NCI-H748 treated with DMSO at 0.1 percent for 48 hours (cell line): ENCODE results near the gene NF1.
"Not testable (repeated sequence)": the region's sequence is repeated elsewhere in the genome, so short reads cannot be mapped to it uniquely, and the experiment has no call there.

Experiments used
- DNase-seq: peaks from one replicate; lab custom pipeline; 2025; lab: John Stamatoyannopoulos, UW

NF1 gene

DNA sequence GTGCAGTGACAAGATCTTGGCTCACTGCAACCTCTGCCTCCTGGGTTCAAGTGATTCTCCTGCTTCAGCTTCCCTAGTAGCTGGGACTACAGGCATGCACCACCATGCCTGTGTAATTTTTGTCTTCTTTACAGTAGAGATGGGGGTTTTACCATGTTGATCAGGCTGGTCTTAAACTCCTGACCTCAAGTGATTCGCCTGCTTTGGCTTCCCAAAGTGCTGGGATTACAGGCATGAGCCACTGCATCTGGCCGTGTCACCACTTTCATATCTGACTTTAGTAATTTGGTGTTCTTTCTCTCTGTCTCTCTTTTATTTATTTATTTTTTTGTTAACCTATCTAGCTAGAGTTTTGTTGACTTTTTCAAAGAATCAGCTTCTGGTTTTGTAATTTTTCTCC lies 103.9 kb downstream of the NF1 start:
- not testable (repeated sequence) for DNase-seq

DNA sequence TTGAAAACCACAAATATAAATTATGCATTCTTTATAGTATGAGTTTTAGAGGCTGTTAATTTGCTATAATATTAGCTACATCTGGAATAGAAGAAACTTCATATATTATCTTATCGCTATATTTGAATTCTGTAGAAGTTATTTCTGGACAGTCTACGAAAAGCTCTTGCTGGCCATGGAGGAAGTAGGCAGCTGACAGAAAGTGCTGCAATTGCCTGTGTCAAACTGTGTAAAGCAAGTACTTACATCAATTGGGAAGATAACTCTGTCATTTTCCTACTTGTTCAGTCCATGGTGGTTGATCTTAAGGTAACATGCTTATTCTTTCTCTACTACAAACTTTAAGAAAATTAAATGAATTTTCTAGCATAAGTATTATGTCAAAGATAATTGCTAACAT lies 105.5 kb downstream of the NF1 start:
- DNase-seq: no peak

DNA sequence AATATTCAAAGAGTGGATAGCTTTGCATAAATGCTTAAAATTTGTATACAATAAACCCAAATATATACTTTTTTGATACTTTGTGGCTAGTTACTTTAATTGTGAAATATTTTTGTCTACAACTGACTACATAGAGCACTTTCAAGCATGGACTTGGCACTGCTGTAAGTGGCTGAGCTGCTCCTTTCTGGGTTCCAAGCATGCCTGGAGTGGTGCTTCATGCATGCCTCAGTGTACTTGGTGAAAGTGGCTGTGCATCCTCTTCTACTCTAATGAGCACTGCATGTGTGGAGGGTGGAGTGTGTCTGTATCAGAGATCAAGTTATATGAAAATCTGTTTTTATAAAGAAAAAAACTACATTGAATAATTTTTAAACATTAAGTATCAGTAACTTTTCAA lies 108.2 kb downstream of the NF1 start:
- DNase-seq: no peak

DNA sequence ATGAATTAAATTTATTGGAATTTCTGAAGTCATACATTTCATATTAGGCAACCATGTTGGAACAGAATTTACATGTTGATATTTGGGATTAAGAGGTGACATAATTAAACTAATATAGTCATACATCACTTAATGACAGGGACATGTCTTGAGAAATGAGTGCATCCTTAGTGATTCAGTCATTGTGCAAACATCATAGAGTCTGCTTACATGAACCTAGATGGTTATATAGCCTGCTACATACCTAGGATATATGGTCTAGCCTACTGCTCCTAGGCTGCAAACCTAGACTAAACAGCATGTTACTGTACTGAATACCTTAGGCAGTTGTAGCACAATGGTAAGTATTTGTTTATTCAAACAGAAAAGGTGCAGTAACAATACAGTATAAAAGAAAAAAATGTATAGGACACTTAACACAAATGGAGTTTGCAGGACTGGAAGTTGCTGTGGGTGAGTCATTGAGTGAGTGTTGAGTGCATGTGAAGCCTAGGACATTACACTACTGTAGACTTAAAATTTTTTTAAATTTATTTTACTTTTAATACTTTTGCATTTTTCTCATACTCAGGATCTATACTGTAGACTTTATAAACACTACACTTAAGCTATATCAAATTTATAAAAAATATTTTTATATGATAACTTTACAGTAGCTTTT lies 116.7 kb downstream of the NF1 start:
- no peak for DNase-seq

DNA sequence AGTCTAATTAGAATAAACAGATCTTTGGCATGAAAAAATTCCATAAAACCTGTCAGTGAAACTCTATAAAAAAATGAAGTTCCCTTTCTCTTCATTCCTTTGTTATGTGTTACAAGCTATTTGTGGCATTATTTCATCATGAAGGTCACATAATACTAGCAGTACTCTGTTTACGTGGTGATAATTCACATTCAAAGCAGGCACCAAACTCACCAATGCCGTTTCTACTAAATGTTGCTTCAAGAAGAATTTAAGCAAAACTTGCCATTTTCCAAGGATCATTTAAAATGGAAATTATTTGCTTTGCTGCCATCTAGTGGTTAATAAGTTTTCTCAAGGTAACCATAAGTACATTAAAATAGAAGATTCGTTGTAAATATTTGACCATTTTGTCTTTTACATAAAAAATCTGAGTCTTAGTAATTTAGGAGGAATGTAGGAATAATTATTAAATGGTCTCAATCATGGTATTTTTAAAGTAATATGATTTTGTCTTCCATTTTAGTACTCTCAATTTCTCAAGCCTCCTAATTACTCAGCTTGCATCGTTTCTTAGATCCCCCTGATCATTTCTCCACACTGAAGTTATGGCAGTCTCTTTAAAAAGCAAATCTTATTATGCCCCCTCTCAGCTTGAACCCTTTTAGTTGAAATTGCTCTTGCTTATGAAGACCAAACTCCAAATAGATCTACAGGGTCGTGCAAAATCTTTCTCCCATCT lies 121.4 kb downstream of the NF1 start:
- no peak for DNase-seq

DNA sequence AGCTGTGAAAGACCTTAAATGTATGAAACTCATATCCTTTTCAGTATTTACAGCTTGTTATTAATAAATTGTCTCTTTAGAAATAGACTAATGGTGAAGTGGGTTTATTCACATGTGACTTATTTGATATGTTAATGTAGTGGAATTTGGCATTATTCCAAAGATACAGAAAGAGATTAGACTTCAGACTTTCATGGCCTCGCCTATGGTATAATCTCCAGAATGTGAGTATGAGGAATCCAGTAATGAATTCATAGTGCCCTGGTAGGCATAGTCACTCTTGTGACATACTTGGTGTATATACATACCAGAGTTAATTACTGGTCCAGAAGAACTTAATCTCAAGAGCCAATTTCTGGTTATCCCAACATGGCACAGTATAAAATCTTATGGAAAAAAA lies 129.6 kb downstream of the NF1 start:
- no peak for DNase-seq

DNA sequence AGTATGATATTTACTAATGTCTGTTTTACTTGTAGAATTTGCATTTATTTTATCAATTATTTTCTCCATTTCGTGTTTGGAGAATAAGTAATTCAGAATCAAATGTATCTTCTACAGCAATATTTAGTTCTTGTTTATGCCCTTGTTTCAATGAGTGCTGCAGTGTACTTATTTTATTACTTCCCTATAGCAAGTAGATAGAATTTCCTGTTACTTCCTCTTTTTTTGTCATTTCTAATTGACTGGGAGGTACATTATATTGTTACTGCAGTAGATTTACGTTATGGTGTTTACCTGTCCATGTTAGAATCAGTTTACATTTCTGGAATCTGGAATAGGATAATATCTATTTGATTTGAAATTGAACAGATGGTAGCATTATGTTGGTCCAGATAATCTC lies 131.1 kb downstream of the NF1 start:
- no peak for DNase-seq

DNA sequence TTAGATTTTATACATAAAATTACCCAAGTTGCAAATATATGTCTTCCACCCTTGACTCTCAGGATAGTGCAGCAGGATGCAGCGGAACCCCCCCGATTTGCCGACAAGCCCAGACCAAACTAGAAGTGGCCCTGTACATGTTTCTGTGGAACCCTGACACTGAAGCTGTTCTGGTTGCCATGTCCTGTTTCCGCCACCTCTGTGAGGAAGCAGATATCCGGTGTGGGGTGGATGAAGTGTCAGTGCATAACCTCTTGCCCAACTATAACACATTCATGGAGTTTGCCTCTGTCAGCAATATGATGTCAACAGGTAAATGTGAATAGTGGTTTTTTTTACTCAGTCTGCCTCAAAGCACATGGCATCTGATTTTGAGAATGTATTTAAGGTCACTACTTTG lies 131.6 kb downstream of the NF1 start:
- DNase-seq: no peak

DNA sequence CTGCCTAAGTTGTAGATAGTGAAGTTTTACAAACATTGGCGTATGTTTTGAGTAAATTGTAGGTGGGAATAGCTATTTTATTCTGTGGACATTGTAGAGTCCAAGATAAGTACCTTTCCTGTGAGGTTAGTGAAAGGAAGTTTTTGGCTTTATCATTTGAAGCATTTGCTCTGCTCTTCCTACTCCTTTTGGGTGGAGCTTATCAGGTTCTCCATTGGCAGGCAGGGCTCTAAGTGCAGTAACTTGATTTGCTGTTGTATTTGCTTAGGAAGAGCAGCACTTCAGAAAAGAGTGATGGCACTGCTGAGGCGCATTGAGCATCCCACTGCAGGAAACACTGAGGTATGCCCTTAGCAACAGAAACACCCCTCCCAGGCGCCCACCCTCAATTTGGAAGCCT lies 132.2 kb downstream of the NF1 start:
- DNase-seq: no peak

DNA sequence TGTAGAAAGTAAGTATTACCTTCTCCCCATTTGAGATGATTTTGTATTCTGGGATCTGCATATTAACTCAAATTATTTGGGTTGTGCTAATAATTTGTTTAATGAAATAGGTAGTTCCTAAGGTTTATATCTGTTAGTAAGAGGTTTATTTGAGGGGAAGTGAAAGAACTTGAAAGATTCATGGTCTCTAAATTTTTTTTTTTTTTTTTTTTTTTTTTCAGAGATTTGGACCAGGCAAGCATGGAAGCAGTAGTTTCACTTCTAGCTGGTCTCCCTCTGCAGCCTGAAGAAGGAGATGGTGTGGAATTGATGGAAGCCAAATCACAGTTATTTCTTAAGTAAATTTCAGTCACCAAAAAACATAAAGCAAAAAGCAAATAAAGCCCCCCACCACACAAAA lies 137.1 kb downstream of the NF1 start:
- DNase-seq: no peak

DNA sequence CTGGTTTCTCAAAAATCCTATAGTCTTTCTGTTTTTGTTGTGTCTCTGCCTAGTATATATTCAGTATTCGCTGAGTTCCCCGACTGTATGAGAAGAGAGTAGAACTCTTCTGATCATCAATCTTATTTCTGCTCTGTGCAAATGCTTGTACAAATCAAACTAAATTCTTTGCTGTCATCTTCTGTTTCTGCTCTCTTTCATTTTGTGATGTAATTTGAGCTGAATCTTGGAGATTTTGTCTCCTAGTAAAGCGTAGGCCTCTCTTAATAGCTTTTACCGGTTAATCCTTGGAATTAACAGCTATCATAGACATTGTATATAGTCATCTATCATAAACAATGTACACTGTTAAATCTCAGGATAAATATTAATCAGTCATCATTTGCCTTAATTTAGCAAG lies 140.3 kb downstream of the NF1 start:
- DNase-seq: no peak

DNA sequence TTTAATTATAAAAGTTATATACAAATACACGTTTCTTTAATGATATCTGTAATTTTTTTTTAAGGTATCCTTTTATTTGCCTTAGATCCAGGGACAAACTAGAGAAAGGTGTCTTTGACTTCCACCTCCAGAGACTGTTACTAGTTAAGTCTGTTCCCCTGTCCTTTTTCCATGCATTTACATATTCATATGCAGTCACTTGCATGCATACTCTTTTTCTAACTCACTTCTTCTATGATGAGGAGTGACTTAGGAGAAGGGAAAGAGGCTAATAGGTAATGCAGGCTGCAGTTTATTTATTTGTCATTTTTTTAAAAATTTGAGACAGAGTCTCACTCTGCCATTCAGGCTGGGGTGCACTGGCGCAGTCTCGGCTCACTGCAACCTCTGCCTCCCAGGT lies 141.4 kb downstream of the NF1 start:
- no peak for DNase-seq

DNA sequence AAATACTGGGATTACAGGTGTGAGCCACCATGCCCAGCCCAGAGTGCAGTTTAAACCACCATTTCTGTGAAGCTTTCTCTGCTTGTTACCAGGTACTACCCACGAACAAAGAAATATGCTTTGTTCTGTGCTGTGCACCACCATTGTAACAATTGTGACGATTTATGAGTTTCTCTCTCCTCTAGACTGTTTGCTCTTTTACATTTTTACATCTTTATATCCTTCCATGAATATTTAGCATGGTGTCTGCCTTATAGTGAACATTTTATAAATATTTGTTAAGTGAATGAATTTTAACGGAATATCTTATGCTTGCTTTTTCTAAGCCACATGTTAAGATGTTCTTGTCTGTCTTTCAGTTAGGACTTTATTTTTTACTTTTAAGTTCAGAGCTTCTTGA lies 141.9 kb downstream of the NF1 start:
- no peak for DNase-seq

DNA sequence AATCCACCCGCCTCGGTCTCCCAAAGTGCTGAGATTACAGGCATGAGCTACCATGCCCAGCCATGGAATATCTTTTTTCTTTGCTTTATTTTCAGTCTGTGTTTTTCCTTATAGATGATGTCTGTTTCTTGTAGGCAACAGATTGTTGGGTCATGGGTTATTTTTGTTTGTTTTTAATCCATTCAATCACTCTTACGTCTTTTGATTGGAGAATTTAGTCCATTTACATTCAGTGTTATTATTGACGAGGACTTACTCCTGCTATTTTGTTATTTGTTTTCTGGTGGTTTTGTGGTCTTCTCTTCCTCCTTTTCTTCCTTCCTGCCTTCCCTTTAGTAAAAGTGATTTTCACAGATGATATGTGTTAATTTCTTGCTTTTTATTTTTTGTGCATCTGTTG lies 146.3 kb downstream of the NF1 start:
- DNase-seq: no peak

DNA sequence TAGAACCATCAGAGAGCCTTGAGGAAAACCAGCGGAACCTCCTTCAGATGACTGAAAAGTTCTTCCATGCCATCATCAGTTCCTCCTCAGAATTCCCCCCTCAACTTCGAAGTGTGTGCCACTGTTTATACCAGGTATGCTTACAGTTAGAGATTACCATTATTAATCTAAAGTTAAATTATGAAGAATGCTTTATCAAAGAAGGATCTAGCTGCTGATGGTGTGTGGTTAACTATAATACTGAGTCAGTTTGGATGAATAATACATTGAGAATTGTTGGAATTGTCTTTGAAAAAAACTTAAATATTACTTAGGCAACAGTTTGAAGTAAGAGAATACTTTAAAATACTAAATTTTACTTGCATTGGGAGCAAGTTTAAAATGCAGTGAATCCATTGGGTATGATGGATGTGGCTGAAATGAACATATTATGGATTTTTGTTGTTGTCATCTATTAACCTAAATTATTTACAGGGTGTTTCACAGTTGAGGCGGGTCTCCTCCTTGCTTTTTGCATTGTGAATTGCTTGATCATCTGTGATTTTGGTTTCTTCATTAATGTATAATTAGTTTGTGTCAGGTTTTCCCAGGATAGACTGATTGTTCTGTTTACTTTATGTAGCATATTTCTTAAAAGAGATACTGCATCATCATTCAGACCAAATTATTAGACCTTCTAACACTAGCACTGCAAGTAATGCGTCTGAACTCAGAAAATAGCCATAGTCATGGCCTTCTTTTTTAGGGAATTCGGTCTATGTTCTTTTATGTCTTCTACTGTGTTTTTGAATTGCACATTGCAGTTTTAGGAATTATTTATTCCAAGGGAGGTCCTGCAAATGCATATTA lies 154.4 kb downstream of the NF1 start:
- DNase-seq: no peak

DNA sequence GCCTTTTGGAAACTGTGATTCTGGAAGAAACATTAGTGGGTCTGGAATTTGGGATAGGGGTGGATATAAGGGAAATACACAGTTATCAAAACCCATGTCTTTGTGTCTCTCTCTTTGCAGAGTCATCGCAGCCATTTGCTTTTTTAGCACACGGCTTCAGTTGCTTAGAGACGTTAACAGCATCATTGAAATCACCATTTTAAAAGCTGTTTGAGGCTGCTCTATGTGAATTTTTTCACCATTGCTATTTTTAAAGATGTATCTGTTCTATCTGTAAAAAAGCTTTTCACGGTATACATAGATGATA lies 155.0 kb downstream of the NF1 start:
- DNase-seq: no peak

DNA sequence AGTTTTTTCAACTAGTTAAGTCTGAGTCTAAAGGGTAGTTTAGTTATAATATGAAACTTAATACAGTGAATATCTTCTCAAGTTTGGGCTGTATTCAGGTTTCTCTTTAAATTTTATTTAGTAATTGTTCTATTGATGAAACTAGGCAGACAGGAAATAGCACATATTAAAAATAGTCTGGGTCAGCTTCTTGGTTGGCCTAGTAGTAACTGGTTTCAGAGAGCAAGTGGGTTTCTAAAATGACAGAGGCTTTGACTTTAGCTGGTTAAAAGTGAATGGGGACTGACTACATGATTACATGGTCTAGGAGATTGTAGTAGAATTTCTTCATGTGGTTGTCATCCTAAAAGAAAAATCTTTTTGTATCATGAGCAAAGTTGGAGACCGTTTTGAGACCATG lies 155.5 kb downstream of the NF1 start:
- no peak for DNase-seq

DNA sequence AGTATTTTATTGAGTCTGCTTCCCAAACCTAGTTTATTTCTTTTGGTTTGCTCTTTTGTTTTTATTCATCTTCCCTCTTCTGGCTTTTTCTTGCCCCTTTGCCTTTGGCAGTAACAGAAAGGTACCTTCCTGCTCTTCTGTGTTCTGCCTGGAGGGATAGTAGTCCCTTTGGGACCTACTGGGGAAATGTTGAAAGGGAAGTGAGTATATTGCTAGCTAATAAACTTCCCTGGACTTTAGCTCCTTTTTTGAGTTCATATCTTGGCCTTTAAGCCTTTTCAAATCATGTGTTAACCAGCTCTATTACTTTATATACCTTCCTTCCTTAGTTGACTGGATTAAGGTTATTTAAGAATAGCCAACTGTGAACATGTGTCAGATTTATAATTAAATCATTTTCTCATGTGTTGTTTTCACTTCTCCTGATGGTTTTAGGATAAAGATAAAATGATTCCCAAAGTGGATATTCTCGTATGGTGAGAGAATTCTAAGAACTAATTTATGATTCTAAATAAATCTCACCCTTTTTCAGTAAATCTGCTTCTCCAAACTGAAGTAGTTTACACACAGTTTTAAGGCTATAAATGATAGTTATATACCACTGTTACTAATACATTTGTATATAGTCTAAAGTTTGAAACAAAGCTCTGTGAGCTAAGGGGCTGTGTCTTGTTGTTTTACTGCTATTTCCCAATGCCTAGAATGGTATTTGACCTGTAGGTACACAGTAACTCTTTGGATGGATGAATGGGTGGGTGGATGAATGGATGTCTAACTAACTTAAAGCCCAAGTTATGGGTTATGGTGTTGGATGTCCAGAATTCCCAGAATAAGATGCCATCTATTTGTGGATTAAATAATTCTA lies 156.6 kb downstream of the NF1 start:
- no peak for DNase-seq

DNA sequence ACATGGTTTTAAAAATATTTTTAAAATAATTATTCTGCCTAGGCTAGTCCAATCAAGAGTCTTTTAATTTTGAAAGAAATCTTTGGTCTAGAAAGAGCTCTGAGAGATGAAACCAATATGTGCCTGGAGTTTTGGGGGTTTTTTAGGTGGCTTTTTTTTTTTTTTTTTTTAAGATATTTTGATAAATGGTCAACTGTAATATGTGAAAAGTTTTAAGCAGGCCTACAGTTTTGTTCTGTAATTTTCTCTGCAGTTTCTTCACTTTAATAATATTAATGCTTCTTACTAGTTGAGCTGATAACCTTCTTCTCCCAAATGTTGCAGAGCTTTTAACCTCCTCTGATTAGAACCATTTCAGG lies 157.2 kb downstream of the NF1 start:
- no peak for DNase-seq

DNA sequence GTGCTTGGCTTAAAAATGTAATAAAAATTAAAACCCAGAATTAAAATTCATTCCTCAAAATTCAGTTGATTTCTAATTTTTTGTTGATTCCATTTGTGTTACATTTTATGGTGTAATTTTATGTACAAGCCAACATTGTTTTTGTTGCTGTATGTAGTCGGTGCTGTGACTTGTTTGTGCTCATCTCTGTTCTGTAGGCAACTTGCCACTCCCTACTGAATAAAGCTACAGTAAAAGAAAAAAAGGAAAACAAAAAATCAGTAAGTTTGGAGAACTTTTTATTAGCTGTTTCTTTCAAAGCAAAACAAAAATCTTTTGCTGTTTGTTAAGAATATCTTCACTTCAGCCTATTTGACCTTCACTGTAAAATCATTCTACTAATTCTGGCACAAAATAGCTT lies 158.0 kb downstream of the NF1 start:
- DNase-seq: no peak

DNA sequence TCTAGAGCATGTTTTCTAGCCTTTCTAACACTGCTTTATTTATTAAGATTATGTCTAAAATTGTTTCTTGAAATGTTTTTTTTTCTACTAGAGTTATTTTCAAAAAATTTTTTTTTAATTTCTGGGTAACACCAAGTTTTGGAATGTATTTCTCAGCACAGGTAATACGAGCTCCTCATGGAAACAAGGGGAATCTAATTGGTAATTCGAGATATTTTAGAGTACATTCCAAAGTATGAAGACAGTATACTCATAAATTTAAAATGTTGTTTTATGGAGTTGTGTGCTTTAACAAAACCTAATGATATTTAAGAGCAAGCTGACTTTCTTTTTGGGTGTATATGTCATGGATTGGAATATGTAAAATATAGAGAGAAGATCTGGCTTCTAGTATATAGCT lies 159.9 kb downstream of the NF1 start:
- DNase-seq: no peak

DNA sequence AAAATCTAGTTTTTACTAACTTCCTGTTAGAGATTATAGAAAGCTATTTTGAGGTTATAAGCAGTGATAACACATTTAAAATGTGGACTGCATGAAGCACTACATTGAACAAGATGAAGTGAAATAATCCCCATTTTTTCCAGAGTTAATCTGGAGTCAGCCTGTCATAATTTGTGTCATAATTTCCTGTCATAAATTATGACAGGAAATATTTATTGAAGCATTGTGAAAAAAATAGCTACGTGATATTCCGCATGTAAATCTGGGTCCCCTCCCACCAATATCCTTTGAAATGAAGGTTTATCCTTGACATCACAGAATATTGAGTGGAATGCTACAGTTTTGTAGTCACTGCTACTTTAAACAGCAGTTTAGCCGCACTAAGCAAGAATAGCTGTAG lies 162.2 kb downstream of the NF1 start:
- no peak for DNase-seq

DNA sequence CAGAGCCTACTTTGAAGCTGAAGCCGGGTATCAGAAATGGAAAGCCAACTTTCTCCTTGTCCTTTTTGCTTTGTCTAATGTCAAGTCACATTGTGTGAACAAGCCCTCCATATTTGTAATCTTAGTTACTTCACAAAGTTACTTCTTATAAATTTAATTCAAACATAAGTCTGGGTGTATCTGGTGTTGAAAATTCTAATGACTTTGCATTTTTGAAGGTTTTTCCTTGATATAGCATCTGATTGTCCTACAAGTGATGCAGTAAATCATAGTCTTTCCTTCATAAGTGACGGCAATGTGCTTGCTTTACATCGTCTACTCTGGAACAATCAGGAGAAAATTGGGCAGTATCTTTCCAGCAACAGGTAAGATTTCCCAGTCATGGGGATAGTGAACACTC lies 165.4 kb downstream of the NF1 start:
- DNase-seq: no peak
